HL-60 (cell line): Measurements from ENCODE around the gene TTLL13.

Experiments used
- GABPA ChIP-seq: IDR thresholded peaks from 2 replicates; pipeline ENCODE4 v1.6.1; 2012; ENCODE audit warnings: low read depth
- POLR2AphosphoS5 ChIP-seq: IDR thresholded peaks from 2 replicates; pipeline ENCODE4 v1.6.1; 2012; ENCODE audit warnings: low read depth
- TF ChIP-seq, protein P1 (sequence below): IDR thresholded peaks from one replicate; pipeline ENCODE4 v1.5.1; 2011; ENCODE audit warnings: low read length, control low read depth, inconsistent platforms; ENCODE audit not compliant: insufficient read depth
- TF ChIP-seq, protein P2 (sequence below): IDR thresholded peaks from 2 replicates; pipeline ENCODE4 v1.6.1; 2012; ENCODE audit warnings: low read depth; ENCODE audit not compliant: insufficient replicate concordance

DNA sequence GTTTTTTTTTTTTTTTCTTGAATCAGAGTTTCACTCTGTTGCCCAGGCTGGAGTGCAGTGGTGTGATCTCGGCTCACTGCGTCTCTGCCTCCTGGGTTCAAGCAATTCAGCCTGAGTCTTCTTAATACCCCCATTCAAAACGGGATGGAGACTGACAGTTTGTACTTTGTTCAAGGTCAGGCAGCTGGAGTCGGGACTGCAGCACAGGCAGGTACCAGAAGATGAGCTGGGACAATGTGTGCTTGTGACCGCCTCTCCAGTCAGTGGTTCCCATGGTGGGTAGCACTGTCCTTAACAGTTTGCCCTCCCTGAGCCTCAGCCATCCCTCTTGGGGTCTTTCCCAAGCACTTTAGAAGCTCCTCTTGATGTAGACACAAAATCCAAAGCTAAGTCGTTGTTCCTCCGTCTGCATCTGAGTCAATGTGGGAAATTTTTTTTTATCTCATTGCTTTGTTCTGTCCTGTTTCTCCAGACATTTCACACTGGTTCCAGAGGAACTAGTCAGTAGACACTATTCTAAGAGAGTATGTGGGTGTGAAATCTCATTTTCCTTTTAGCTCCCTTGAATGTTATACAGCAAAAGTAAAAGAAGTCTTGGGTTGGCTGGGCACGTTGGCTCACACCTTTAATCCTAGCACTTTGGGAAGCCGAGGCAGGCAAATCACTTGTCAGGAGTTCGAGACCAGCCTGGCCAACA lies 5.3 kb upstream of the TTLL13 start:
- TF ChIP-seq, protein P1, sequence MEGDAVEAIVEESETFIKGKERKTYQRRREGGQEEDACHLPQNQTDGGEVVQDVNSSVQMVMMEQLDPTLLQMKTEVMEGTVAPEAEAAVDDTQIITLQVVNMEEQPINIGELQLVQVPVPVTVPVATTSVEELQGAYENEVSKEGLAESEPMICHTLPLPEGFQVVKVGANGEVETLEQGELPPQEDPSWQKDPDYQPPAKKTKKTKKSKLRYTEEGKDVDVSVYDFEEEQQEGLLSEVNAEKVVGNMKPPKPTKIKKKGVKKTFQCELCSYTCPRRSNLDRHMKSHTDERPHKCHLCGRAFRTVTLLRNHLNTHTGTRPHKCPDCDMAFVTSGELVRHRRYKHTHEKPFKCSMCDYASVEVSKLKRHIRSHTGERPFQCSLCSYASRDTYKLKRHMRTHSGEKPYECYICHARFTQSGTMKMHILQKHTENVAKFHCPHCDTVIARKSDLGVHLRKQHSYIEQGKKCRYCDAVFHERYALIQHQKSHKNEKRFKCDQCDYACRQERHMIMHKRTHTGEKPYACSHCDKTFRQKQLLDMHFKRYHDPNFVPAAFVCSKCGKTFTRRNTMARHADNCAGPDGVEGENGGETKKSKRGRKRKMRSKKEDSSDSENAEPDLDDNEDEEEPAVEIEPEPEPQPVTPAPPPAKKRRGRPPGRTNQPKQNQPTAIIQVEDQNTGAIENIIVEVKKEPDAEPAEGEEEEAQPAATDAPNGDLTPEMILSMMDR: no peak
- TF ChIP-seq, protein P2, sequence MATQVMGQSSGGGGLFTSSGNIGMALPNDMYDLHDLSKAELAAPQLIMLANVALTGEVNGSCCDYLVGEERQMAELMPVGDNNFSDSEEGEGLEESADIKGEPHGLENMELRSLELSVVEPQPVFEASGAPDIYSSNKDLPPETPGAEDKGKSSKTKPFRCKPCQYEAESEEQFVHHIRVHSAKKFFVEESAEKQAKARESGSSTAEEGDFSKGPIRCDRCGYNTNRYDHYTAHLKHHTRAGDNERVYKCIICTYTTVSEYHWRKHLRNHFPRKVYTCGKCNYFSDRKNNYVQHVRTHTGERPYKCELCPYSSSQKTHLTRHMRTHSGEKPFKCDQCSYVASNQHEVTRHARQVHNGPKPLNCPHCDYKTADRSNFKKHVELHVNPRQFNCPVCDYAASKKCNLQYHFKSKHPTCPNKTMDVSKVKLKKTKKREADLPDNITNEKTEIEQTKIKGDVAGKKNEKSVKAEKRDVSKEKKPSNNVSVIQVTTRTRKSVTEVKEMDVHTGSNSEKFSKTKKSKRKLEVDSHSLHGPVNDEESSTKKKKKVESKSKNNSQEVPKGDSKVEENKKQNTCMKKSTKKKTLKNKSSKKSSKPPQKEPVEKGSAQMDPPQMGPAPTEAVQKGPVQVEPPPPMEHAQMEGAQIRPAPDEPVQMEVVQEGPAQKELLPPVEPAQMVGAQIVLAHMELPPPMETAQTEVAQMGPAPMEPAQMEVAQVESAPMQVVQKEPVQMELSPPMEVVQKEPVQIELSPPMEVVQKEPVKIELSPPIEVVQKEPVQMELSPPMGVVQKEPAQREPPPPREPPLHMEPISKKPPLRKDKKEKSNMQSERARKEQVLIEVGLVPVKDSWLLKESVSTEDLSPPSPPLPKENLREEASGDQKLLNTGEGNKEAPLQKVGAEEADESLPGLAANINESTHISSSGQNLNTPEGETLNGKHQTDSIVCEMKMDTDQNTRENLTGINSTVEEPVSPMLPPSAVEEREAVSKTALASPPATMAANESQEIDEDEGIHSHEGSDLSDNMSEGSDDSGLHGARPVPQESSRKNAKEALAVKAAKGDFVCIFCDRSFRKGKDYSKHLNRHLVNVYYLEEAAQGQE: no peak
- no peak for TF ChIP-seq GABPA
- no peak for TF ChIP-seq POLR2AphosphoS5
